Measurements from ENCODE around the gene CADM2. TPM values are rescaled to one million over a fixed set of nuclear protein-coding genes. Genes with fewer than 3 reads are reported as not detected.

Gene CADM2
- total and polyA plus RNA-seq, 5 experiments from 2014 or later: 0.12 to 0.96 (median 0.55) TPM; not detected in 2

DNA sequence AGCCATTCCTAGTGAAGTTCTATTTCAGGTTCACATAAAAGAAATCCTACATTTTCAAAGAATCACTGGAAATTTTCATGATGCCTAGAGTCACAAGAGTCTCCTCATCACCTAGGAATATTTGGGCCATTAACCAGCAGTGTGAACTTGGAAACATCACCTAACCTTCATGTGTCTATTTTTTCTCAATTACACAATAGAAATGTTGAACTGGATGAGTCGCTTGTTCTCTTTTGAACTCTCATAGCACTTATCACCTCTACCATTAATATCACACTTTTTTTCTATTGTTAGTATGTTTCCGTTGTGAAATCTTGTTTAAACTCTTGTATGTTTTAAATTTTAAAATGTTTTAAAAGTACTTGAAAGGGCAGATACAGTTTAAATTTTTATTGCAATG is 371.3 kb downstream of the CADM2 start:
- POLR2A ChIA-PET: no interaction called here
- ATAC-seq (no peak), DNase-seq (no peak)
- H3K27me3 Mint-ChIP-seq: no peaks in the 10 kb centered on the region
- no peaks in the 10 kb centered on the region for H3K4me1 Mint-ChIP-seq
- H3K4me3 Mint-ChIP-seq: no peak overlapping the region
- peaks cover 0 to 5% (median 2%) of the 10 kb centered on the region in 9 donors for H3K9me3 Mint-ChIP-seq
- no peaks in the 10 kb centered on the region for H3K36me3 Mint-ChIP-seq
- no peak overlapping the region for H3K27ac Mint-ChIP-seq

DNA sequence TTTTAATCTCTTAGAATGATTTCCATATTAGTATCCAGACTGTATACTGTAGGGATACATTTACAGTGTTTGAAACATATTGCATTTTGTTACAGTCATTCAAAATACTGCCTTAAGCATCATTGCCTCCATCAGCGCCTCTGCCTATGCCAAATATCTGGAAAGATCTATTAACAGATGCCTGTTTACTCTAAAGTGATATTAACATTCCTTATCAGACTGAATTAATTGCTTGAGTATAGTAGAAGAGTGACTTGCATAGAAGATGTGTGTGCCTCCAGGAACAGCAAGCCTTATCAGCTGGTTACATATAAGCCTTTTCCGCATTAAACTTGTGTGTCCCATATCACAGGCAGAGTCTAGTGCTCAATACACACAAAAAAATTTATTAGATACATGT is 379.1 kb downstream of the CADM2 start:
- Mint-ChIP-seq H3K27ac (no peak overlapping the region), H3K27me3 (no peaks in the 10 kb centered on the region), H3K36me3 (no peaks in the 10 kb centered on the region), H3K4me1 (no peaks in the 10 kb centered on the region), H3K9me3 (peaks cover 0 to 6% (median 0%) of the 10 kb centered on the region in 9 donors), H3K4me3 (no peak overlapping the region)
- DNase-seq: no peak
- POLR2A ChIA-PET: no interaction called here
- ATAC-seq: no peak

- H3K9me3 Mint-ChIP-seq: peaks cover 0 to 3% (median under 1%) of the 10 kb centered on the region in 9 donors
- H3K27ac Mint-ChIP-seq: no peak overlapping the region
- DNase-seq (no peak), ATAC-seq (no peak)
- no peaks in the 10 kb centered on the region for H3K27me3 Mint-ChIP-seq
- POLR2A ChIA-PET: no interaction called here
- no peaks in the 10 kb centered on the region for H3K4me1 Mint-ChIP-seq
- H3K4me3 Mint-ChIP-seq: no peak overlapping the region
- H3K36me3 Mint-ChIP-seq: no peaks in the 10 kb centered on the region
Observed at GRCh38 chr3:85342915-85343314, 384.1 kb downstream of the CADM2 start.

DNA sequence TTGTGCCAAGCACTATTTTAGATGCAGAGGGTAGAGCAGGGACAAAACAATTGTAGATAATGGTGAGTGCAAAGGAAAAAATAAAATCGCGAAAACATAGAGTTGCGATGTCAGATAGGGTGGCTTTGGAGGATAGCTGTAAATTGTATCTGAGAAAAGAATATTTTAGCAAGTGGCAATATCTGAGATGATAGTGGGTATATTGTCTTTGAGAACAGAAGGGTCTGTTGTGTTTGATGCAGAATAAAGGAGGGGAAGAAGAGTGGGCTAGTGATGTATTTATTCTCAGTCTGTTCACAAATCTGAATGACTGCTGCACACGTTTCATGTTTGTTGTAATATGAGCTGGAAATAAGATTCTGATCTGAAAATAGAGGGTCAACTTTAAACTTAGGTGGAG is 396.8 kb downstream of the CADM2 start:
- POLR2A ChIA-PET: no interaction called here
- ATAC-seq (no peak), DNase-seq (no peak)
- H3K27ac Mint-ChIP-seq: no peak overlapping the region
- no peaks in the 10 kb centered on the region for H3K27me3 Mint-ChIP-seq
- H3K4me1 Mint-ChIP-seq: no peaks in the 10 kb centered on the region
- no peaks in the 10 kb centered on the region for H3K36me3 Mint-ChIP-seq
- H3K4me3 Mint-ChIP-seq: no peak overlapping the region
- H3K9me3 Mint-ChIP-seq: peaks cover 0 to 11% (median 2%) of the 10 kb centered on the region in 9 donors

DNA sequence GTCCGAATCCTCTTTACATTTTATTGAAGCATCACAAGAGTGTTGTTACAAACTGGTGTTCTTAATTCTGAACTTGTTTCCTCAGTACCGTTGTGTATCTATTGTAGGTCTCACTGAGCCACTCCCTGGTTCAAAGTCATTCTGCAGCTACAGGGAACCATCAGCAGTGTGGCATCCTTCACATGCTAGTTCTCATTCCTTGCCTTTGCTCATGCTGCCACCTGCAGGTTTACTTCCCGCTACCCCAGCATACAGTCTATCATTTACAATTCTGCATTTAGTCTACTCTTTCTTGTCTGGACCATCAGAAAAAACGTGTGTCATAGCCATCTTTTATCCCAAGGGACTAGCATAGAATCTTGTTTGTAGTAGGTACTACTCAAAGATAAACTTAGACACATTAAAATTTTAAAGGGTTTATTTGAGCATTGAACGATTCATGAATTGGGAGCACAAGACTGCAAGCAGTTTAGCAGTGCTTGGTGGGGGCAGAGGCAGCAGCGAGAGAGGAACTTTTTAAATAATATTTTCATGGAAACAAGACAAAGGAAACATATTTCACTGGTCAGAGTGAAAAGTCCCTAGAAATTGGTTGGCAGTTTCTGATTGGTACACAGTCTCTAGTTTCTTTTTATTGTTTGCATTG is 402.1 kb downstream of the CADM2 start:
- Mint-ChIP-seq H3K4me1 (no peaks in the 10 kb centered on the region), H3K27me3 (no peaks in the 10 kb centered on the region), H3K36me3 (no peaks in the 10 kb centered on the region), H3K9me3 (peaks cover 0 to 11% (median 2%) of the 10 kb centered on the region in 9 donors), H3K27ac (no peak overlapping the region), H3K4me3 (no peak overlapping the region)
- ATAC-seq (peak in 1 of 2 donors; percentile 5), DNase-seq (no peak)
- POLR2A ChIA-PET: no interaction called here

DNA sequence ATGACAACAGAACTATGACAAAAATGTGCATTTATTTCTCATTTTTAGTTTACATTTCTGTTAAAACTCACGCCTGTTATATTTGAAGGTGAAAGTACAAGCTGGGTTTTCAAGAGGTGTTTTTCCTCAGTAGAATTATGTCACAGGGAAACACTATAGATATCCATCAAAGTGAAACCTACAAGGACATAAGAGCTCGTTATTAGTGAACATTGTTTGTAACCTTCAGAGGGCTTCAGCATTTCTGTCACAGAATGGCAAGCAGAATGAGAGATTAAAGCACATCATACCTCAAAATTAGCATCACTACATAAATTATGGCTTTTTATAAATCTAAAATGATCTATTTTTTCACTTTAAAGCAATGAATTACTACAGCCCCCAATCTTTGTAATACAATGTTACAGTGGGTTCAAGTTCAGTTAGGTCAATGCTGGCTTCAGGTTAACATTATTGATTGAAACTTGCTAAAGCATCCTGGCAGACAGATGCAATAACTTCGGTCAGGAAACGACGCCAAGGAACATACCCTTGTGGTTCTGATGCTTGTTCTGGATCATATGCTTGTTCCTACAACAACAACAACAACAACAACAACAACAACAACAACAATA is 405.6 kb downstream of the CADM2 start:
- Mint-ChIP-seq H3K9me3 (peaks cover 0 to 5% (median 0%) of the 10 kb centered on the region in 9 donors), H3K27me3 (no peaks in the 10 kb centered on the region), H3K27ac (no peak overlapping the region), H3K36me3 (no peaks in the 10 kb centered on the region), H3K4me1 (no peaks in the 10 kb centered on the region), H3K4me3 (no peak overlapping the region)
- POLR2A ChIA-PET: no interaction called here
- ATAC-seq: no peak
- DNase-seq: no peak

- Mint-ChIP-seq H3K4me3 (no peak overlapping the region), H3K27me3 (no peaks in the 10 kb centered on the region), H3K36me3 (no peaks in the 10 kb centered on the region), H3K9me3 (peaks cover 0 to 8% (median 2%) of the 10 kb centered on the region in 9 donors), H3K4me1 (no peaks in the 10 kb centered on the region), H3K27ac (no peak overlapping the region)
- POLR2A ChIA-PET: no interaction called here
- no peak for DNase-seq
- no peak for ATAC-seq
Observed at GRCh38 chr3:85370341-85370740, 411.6 kb downstream of the CADM2 start.

- DNase-seq: no peak
- Mint-ChIP-seq H3K4me1 (no peaks in the 10 kb centered on the region), H3K27me3 (no peaks in the 10 kb centered on the region), H3K27ac (no peak overlapping the region), H3K4me3 (no peak overlapping the region), H3K36me3 (no peaks in the 10 kb centered on the region), H3K9me3 (peaks cover 0 to 13% (median 2%) of the 10 kb centered on the region in 9 donors)
- POLR2A ChIA-PET: no interaction called here
- ATAC-seq: no peak
Observed at GRCh38 chr3:85376131-85376530, 417.3 kb downstream of the CADM2 start.

GRCh38 chr3:85377115-85377514 is 418.3 kb downstream of the CADM2 start:
- DNase-seq (no peak), ATAC-seq (no peak)
- H3K27me3 Mint-ChIP-seq: no peaks in the 10 kb centered on the region
- no peaks in the 10 kb centered on the region for H3K4me1 Mint-ChIP-seq
- H3K27ac Mint-ChIP-seq: no peak overlapping the region
- no peaks in the 10 kb centered on the region for H3K36me3 Mint-ChIP-seq
- no peak overlapping the region for H3K4me3 Mint-ChIP-seq
- POLR2A ChIA-PET: no interaction called here
- peaks cover 0 to 13% (median 2%) of the 10 kb centered on the region in 9 donors for H3K9me3 Mint-ChIP-seq

GRCh38 chr3:85384372-85384771 is 425.6 kb downstream of the CADM2 start:
- H3K9me3 Mint-ChIP-seq: peaks cover 0 to 7% (median 4%) of the 10 kb centered on the region in 9 donors
- H3K27me3 Mint-ChIP-seq: no peaks in the 10 kb centered on the region
- H3K27ac Mint-ChIP-seq: no peak overlapping the region
- H3K4me3 Mint-ChIP-seq: no peak overlapping the region
- DNase-seq (no peak), ATAC-seq (no peak)
- no peaks in the 10 kb centered on the region for H3K4me1 Mint-ChIP-seq
- H3K36me3 Mint-ChIP-seq: no peaks in the 10 kb centered on the region
- POLR2A ChIA-PET: no interaction called here

GRCh38 chr3:85387913-85388505 is 429.2 kb downstream of the CADM2 start:
- POLR2A ChIA-PET: no interaction called here
- Mint-ChIP-seq H3K9me3 (peaks cover 0 to 15% (median 6%) of the 10 kb centered on the region in 9 donors), H3K4me1 (no peaks in the 10 kb centered on the region), H3K4me3 (no peak overlapping the region), H3K36me3 (no peaks in the 10 kb centered on the region), H3K27me3 (no peaks in the 10 kb centered on the region), H3K27ac (no peak overlapping the region)
- DNase-seq (no peak), ATAC-seq (no peak)

GRCh38 chr3:85394424-85394823 is 435.6 kb downstream of the CADM2 start:
- DNase-seq (no peak), ATAC-seq (no peak)
- H3K4me3 Mint-ChIP-seq: no peak overlapping the region
- H3K9me3 Mint-ChIP-seq: peaks cover 0 to 25% (median 2%) of the 10 kb centered on the region in 9 donors
- no peaks in the 10 kb centered on the region for H3K36me3 Mint-ChIP-seq
- H3K27me3 Mint-ChIP-seq: no peaks in the 10 kb centered on the region
- POLR2A ChIA-PET: no interaction called here
- no peak overlapping the region for H3K27ac Mint-ChIP-seq
- H3K4me1 Mint-ChIP-seq: no peaks in the 10 kb centered on the region

GRCh38 chr3:85397434-85397833 is 438.6 kb downstream of the CADM2 start:
- POLR2A ChIA-PET: no interaction called here
- H3K36me3 Mint-ChIP-seq: no peaks in the 10 kb centered on the region

More at GRCh38 chr3:85397434-85397833, 438.6 kb downstream of the CADM2 start:
- Mint-ChIP-seq H3K27me3 (no peaks in the 10 kb centered on the region), H3K4me3 (no peak overlapping the region), H3K27ac (no peak overlapping the region), H3K4me1 (no peaks in the 10 kb centered on the region), H3K9me3 (peaks cover 0 to 10% (median 5%) of the 10 kb centered on the region in 9 donors)
- DNase-seq (no peak), ATAC-seq (no peak)

All from naive thymus-derived CD8-positive, alpha-beta T cell (primary cell).